HG02678 (cell line): Measurements from ENCODE around the gene NEGR1.
"Not testable (repeated sequence)": the region's sequence is repeated elsewhere in the genome, so short reads cannot be mapped to it uniquely, and the experiment has no call there.

ENCODE experiments used
- ATAC-seq: cut with Tn5 transposase; IDR thresholded peaks from one replicate; pipeline ENCODE4 v1.9.1; 2021; ENCODE audit warnings: mild to moderate bottlenecking, moderate library complexity; ENCODE audit not compliant: unreplicated experiment

The NEGR1 gene

DNA sequence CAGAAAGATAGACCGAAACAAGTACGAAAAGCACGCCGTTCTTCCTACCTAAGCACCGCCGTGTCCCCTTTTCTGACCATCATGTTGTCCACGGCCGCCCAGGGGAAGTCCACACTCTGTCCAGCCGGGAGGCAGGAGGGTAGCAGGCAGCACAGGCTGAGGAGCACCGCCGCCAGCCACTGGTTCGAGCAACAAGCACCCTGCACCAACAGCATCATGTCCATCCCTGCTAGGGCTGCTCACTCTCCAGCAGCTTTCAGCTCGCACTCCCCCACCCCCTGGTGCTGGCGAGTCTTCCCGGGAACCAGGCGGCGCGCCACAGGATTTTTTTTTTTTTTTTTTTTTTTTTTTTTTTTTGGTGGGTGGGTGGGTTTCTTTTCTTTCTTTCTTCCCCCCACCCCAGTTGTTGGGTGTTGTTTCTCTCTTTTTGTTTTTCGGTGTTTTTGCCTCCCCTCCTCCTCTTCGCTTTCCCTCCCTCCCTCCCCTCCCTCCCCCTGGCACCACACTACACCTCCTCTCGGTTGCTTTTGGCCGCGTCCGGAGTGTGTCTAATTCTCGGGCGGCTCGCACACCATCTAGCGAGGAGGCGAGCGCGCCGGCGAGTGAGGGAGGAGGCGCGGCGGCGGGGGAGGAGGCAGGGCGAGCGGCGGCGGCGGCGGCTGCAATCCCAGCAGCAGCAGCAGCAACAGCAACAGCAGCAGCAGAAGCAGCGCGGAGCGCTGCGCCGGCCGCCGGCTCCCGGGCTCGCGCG is at the start of gene NEGR1:
TSS of gene NEGR1 (minus strand) at position 269 of the 751 bp plus-strand sequence.
- ATAC-seq = peak; percentile 65

DNA sequence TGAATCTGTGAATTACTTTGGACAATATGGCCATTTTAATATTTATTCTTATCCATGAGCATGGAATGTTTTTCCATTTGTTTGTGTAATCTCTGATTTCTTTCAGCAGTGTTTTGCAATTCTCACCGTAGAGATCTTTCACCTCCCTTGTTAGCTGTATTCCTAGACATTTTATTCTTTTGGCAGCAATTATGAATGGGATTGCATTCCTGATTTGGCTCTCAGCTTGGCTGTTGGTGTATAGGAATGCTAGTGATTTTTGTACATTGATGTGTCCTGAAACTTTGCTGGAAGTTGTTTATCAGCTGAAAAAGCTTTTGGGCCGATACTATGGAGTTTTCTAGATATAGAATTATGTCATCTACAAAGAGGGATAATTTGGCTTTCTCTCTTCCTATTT is 44.2 kb upstream of the NEGR1 start:
- no peak for ATAC-seq

DNA sequence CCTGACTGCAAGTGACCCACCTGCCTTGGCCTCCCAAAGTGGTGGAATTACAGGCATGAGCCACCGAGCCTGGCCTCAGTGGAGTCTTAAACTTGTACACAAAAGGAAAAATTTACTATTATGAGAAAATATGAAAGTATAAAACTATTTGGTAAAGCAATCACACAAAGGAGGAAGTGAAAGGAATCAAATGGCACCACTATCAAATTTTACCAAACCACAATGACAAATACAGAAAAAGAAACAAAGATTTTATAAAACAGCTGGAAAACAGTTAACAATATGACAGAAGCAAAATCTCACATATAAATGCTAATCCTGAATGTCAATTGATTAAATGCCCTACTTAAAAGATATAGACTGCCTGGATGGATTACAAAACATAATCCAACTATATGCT is 42.1 kb upstream of the NEGR1 start:
- ATAC-seq = no peak

DNA sequence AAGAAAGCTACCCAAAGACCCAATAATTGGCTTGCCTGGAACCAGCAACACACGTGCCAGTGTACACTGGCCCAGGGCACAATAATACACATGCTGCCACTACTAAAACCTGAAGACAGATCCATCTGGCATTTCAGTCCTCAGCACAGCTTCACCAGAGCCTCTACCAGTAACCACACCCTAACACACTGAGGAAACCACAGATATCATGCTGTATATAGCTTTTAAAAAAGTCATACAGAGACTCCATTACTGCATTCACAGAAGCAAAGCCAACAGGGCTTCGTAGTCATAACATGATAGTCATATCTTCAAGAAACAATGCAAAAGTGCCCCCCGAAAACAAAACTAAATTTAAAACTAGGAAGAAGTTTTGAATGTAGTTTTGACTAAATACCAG is 40.6 kb upstream of the NEGR1 start:
- no peak for ATAC-seq

DNA sequence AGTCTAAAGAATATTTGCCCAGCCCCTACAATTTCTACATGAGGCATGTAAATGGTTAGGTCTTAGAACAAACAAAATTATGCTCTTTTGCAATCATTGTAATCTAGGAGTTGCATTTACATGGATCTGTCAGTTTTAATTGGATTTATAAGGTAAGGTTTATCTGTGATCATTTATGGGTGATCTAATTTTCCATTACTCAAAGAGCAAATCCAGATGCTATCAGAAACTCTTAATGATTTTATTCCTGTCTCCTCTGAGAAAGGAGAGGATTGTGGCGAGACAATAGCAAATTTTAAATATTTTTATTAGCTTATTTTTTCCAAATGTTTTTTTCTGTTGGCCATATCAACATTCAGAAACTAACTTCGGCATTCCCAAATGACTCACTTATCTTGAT is 14.2 kb upstream of the NEGR1 start:
- ATAC-seq = no peak

DNA sequence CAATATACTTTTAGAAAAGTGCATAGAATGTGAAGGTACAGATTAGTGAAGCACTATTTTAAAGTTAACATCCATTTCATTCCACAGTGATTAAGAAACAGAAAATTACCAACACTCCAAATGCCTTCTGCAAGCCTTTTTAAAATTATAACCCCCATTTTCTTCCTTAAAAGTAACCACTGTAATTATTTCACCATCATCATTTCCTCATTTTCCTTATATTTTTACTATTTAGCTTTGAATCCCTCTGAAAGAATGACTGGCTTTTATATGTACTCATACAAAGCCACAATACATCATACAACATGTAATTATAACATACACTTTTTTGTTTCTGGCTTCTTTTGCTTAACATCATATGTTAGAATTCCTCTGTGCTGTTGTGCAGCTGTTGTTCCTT is 6.5 kb upstream of the NEGR1 start:
- no peak for ATAC-seq

DNA sequence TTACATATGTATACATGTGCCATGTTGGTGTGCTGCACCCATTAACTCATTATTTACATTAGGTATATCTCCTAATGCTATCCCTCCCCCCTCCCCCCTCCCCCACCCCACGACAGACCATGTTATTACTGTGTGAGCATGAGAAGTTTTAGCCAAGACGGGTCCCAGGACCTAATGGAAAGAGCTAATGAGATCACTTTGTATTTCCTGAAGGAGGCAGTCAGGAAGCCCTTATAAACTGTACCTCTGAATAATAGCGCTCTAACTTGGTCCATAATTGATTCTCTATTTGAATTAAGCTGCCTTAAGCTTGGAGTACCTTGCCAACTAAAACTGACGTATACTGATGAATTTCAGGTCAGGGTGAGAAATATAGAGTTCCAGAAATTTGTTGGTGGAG is 4.1 kb upstream of the NEGR1 start:
- ATAC-seq = no peak

DNA sequence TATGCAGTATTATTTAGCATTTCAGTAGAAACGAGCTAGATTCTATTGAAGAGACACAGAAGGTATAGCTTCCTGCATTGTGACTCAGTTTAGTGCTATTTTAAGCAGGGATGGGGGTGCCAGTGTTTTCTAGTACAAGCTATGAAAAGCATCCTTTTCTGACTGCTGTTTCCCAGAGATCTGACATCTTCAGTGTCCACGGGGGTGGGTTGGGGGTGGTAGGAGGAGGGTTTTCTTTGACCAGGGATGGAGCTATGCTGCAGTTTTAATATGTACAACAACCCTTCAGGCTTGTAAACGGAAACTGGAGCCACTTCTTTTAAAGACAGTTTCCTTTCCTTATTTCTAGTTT is 2.7 kb upstream of the NEGR1 start:
- no peak for ATAC-seq

DNA sequence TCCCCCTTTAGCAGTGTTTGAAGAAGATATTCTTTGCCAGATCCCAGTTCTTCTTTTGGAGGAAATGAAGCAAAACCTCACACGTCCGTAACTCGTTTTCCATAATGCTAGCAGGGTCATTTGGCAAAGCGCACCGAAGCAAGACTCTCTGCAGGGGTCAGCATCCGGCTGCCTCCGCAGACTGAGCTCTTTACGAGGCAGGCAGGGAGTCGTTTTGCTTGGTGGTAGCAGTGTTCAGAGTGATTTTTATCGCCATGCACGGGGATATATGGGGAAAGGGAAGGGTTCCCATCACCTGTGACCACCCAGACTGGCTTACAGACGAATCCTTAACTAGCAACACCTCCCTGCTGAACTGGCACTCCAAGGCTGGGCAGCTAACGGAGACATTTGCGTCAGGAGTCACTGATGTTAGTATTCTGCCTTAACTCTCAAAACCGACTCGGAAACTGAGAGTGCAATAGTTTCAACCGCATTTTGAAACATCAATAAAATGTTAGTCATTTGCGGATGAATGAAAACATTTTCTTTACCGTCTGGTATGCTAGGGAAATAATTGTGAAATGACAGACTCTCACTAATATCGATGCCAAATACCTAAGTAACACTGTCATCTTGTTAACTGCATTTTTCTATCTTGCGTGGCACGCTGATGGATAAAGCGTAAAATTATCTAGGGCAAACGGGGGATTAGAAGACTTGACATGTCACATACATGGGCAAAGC is 2.2 kb upstream of the NEGR1 start:
- peak; percentile 68 for ATAC-seq

DNA sequence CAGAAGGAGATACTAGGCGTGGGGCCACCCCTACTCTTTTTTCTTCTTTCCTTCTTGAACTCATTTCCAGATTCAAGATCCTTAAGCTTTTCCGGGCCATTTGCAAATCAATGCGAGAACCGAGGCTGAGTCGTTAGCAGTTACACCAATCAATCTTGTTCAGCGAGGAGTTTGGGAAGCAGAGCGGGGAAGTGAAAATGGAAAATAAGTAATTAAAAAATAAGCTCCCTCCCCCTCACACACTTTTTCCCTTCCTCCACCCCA is 1.7 kb upstream of the NEGR1 start:
- no peak for ATAC-seq

DNA sequence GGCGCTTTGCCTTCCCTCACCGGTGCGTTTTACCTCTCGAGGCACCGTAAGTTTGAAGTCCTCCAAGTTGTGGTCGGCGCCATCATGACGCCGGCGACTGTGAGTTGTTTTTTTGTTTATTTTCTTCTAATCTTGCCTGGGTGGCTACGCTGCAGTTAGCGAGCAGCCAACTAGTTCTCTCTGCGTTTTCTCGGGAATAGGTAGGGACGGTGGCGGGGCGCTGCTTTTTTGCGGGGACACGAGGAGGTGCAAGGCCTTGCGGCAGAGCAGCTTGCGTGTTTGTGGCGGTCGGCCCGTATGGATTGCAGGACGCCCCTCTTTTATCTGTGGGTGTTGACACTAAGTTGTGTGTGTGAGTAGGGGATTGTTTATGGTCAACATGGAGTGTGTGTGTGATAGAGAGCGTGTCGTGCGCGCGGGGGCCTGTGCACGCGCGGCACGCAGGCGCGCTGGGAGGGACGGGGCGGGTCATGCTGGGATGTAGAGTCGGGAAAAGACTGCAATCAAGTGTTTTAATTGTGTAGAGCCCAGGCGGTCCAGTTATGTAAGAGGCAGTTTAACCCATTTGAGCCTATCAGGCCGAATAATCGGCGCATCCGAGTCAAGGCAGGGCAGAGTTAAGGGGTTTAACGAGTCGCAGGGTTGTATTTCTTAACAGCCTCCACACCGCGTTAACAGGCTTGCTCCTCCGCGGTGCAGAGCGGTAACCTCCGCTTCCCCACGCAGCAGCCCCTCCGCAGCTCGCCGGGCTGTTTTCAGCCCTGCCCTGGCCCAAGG is 1.2 kb upstream of the NEGR1 start:
- no peak for ATAC-seq

DNA sequence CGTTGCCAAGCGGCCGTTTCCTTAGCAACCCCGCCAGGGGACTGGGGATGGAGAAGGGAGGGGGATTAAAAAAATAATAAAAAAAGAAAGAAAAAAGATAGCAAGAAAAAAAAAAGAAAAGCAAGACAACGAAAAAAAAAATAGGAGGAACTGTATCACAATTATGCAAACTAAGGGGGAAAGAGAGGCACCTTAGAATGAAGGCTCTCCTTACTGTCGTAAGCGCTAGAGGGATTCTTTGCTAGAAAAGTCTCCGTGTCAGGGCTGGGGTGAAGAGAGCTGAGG is 625 bp upstream of the NEGR1 start:
- peak; percentile 2 for ATAC-seq

DNA sequence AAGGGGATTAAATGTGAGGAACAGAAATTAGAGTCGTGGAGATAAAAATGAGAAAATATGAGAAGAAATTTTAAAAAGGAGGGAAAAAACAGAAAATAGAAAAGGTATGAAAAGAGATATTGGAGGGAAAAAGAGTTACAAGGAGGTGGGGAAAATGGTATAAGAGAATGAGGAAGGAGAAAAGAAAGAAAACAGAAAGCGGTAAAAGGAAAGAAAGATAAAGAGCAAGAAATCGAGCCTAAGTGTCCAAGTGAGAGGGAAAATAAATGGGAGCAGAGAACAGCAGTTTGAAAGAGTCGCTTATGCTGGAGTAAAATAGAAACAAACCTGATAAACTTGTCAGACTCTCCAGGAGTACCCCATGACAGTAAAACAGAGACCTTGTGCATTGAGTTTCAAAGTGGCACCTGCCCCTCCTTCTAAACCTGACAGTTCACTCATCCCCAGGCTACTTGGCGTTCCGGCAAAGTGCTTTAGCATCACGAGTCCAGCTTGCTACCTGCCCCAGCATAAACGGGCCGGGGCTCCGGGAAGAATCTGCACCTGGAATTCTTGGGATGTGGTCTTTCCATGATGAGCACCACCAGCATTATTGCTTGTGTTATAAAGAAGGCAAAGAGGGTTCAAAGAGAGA is 585 bp downstream of the NEGR1 start:
- ATAC-seq = no peak

DNA sequence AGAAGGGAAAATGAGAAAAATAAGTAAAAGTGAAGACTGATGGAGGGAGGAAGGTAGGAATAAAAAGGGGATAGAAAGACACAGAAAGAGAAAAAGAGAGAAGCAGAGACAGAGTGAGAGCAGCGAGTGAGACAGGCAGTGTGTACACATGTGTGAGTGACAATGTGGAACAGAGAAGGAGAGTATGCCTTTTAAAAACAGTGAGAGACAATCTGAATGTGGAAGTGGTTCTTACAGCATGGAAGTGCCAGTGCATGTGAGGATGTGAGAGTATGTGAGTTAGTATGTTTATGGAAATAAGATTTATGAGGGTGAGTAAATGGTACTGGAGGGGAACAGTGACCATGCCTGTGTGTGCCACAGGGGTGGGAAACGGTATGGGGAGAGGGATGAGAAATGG is 1.2 kb downstream of the NEGR1 start:
- ATAC-seq = no peak

DNA sequence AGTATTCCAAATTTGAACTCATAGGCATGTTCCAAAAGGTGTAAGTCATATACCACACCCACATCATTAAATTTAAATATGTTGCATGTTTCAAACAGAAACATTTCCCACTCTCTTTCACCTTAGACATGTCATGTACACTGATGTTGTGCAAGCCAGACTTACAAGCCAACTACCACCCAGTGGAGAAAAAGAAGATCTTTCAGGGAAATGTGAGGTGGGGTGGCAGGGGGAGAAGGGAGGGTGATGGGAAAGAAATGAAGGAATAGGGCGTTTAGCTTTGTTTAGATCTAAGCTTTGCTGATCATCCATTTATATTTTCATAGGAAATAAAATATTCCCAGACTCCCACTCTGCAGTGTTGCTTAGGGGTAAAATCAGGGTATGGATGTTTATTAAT is 1.6 kb downstream of the NEGR1 start:
- no peak for ATAC-seq

DNA sequence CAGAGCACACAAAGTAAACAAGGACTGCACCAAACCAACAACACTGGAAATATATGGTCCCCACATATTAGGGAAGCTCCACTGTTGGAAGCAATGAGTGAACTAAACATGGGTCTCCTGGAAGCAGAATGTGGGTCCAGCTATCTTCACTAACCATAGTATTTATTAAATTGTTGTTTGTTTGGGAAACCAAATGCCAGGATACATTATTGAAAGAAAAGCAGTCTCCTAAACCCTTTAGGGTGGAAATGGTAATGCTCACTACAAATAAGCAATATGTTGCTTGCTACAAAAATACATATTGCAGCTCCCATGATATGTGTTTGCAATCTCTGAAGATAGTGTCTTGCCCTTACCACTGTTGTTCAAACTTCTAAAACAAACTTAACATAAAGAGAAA is 2.2 kb downstream of the NEGR1 start:
- no peak for ATAC-seq

DNA sequence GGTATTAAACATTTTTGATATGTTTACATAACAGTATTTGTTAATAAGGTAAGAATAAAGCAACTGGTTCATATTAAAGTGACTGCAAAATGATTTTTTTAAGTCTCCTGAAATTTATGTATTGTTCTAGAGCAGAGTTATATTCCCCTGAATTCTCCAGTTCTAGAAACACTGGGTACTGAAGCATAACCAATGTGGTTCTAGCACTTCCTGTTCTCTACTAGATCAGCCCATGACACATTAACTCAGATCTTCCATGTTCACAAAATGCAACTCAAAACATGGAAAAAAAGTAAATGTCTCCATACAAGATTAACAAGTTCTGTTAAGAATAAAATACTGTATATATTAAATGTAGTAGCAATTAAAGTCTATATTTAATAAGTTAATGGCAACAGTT is 3.9 kb downstream of the NEGR1 start:
- ATAC-seq = no peak

DNA sequence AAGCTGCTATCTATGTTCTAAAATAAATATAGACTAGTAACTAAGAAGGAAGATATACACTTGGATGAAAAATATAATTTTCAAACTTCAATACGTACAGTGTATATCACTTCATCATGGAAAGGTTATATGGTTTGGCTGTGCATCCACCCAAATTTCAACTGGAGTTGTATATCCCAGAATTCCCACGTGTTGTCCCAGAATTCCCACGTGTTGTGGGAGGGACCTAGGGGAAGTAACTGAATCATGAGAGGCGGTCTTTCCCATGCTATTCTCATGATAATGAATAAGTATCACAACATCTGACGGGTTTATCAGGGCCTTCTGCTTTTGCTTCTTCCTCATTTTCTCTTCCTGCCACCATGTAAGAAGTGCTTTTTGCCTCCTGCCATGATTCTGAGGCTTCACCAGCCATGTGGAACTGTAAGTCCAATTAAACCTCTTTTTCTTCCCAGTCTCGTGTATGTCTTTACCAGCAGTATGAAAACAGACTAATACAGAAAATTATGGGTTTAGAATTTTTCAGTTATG is 10.7 kb downstream of the NEGR1 start:
- ATAC-seq = no peak

DNA sequence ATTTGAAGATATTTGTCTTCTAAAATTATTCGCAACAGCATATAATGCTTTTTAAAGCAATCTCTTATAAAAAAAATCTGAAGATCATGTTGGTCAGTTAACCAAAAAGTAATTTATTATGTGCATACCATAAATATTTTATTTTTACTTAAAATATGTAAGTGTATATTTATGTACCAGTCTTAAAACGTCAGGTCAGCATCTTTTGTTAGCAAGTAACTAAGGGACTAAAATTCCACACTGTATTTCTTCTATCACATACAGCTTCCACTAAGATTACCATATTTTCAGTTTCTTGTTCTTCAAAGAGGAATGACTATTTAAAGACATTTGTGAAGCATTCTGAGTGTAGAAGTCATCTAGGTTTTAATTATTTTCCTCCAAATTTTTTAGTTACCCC is 19.6 kb downstream of the NEGR1 start:
- ATAC-seq = no peak

DNA sequence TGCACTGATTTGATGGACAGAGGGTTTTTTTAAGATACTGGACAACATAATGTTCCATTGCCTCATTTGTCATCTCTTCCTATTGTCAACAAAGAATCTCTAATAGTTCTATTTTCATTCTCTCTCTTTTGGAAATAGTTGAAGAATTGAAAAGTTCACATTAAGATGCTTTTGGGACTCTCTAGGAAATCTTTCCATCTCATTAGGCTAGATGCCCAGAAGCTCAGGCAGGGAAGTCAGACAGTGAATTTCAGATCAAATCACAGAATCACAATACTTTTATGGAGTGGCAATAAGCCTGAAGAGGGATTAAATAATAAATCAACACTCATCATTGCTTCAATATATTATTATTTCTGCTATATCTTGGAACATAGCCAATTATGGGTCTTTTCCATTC is 29.2 kb downstream of the NEGR1 start:
- ATAC-seq = no peak

DNA sequence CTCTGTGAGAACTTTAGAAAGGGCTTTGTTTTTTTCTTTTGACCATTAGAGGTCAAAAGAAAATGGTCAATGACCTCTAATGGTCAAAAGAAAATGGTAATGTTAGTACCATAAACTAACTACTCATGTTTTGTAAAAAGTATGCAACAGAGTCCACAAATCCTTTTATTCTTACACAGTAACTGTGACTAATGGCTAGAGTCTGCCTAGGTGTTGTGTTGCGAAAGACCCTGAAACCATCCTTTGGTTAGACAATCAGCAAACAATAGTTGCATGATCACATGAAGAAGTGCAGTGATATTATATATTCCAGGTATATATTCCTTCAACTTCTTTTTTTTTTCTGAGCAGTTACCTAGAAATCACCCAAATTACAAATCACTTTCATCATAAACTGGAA is 40.9 kb downstream of the NEGR1 start:
- ATAC-seq = no peak

DNA sequence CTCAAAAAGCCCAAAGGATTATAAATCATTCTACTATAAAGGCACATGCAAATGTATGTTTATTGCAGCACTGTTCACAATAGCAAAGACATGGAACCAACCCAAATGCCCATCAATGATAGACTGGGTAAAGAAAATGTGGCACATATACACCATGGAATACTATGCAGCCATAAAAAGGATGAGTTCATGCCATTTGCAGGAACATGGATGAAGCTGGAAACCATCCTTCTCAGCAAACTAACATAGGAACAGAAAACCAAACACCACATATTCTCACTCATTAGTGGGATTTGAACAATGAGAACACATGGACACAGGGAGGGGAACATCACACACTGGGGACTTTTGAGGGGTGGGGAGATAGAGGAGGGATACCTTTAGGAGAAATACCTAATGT is 46.4 kb downstream of the NEGR1 start:
- ATAC-seq = not testable (repeated sequence)
